Measurements from ENCODE around the gene SIRPG.
"Not testable (repeated sequence)": the region's sequence is repeated elsewhere in the genome, so short reads cannot be mapped to it uniquely, and the experiment has no call there.

The SIRPG gene

GRCh38 chr20:1618479-1618878 is 39.1 kb downstream of the SIRPG start:
- DNase-seq (ENCODE audit: extremely low read depth, low read depth), result no peak
- TF ChIP-seq CTCF (IDR thresholded peaks at IDR 0.05; ENCODE audit: low read depth, low read length, missing control alignments), result no peak
- no peak overlapping the region for H3K4me3 ChIP-seq (replicated peaks; ENCODE audit: low read depth, low read length)

- no peak for TF ChIP-seq CTCF (IDR thresholded peaks at IDR 0.05; ENCODE audit: low read depth, low read length, missing control alignments)
- DNase-seq (ENCODE audit: extremely low read depth, low read depth), result no peak
Measured at GRCh38 chr20:1616858-1617434, 40.6 kb downstream of the SIRPG start.

DNA sequence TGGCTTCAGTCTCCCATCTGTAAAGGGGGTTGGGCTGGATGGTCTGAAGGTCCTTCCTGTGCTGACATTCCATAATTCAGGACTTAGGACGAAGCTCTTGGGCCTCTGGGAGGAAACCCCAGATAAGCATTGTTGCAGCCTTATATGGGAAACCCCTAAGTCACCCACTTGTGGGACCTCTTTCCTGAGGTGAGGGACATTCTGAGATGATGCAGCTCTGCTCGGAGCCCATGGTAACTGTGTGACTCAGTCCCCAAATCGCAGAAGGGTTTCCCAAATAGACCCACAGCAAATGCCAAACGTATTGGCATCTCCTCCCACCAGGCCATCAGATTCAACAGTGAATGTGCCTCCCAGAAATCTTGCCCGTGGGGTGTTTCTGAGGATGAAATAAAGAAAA is 47.2 kb downstream of the SIRPG start:
- not testable (repeated sequence) for DNase-seq (ENCODE audit: extremely low read depth, low read depth); H3K4me3 ChIP-seq (replicated peaks; ENCODE audit: low read depth, low read length)

More at GRCh38 chr20:1616858-1617434, 40.6 kb downstream of the SIRPG start:
- H3K4me3 ChIP-seq (replicated peaks; ENCODE audit: low read depth, low read length), result no peak overlapping the region

DNA sequence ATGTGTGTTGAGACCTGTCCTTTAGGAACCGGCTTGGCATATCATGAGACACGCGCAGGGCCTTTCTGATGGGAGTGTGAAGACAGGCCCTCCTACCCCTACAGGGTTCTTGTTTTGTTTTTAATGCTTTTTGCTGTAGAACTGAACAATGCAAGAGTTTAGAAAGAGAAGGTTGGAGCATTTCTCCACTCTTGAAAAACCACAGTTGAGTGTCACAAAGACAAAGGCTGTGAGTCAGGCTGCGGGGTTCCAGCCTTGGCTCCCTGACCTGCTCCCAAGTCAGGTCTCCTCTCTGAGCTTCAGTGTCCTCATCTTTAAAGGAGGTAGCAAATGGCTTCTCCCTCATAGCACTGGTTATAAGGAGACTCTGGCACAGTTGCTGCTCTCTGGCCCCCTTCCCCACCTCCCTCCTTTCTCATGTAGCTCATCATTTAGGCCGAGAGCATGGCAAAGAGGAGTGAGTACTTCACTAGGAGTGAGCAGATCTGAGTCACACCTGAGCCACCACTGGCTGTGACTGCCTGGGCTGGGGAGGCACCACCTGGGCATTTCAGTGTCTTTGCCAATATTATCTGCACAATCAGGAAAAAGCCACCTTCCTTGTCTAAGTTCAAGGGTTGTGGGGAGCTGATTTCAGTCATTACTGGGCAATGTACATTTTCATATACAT is 48.8 kb downstream of the SIRPG start:
- not testable (repeated sequence) for H3K4me3 ChIP-seq (replicated peaks; ENCODE audit: low read depth, low read length); DNase-seq (ENCODE audit: extremely low read depth, low read depth)

DNA sequence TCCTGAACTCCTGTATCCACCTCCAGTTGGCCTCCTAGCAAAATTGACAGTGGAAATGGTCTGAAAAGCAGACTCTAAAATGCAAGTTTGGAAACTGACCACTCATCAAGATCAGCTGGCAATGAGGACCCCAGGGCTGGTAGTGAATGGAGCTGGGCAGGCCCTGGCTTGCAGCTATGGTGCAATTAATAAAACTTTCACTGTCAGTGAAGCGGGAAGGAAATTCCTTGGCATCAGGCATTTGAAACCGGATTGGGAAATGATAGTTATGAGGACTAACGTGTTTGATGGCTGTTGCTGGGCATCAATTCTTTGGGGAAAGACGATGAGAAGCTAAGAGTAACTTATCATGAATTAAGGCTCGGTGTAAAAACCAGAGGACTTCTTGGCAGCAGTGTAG is 56.8 kb downstream of the SIRPG start:
- H3K4me3 ChIP-seq (replicated peaks; ENCODE audit: low read depth, low read length), result no peak overlapping the region
- no peak for TF ChIP-seq CTCF (IDR thresholded peaks at IDR 0.05; ENCODE audit: low read depth, low read length, missing control alignments)
- no peak for DNase-seq (ENCODE audit: extremely low read depth, low read depth)

DNA sequence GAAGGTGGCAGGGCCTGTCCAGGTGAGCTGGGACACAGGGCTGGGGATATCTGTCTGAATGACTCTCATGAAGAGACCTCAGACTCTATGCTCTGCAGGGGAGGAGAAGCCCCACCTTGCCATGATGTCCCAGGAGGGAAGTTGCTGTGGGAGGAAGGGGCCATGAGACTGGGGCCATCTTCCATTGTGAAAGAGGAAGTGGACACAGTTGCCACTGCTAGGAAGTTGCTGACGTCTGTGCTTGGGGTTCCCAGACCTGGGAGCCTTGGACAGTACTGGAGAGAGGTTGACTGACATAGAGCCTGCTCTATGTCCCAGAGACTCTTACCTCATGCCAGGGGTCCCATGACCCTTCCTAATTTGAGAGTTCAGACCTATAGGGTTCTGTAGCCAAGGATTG is 62.2 kb downstream of the SIRPG start:
- DNase-seq (ENCODE audit: extremely low read depth, low read depth), result no peak
- H3K4me3 ChIP-seq (replicated peaks; ENCODE audit: low read depth, low read length), result no peak overlapping the region

DNA sequence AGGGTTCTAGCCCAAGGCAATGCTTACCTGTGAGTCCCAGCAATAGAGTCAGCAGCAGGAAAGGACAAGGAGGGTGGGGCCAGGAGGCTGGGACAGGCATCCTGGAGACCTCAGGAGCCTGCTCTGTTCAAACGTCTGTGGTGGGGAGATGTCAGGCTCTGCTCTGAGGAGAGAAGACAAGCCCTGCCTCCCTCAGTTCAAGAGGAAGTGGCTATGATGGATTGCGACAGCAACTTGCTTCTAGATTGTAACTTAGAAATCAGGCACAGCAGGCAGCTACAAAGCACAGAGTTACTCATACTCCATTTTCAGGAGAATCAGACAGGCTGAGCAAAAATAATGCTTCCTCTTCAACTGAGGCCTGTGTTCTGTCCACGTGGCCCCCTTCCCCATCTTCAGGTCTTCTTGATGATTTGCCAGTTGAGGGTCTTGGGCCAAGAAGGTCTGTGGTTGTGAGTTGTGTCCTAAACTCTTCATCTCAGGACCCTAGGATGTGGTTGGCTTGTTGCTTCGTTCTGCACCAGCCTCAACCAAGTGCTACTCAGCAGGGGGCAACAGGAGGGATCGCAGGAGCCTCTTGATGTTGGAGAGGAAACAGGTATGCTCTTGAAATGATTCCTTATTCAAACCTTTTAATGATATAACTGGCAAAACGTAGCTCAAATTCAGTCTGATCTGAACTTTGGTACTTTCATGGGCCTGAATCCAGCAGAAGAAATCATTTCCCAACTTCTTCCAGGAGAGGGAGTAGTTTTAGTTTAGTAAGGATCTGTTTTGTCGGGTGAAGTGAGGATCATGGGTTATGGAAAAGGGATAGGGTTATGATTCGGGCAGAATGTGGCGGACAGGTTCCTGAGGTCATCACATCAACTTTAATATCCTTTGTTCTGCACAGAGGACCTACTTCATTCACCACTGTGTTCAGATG is 68.8 kb downstream of the SIRPG start:
- DNase-seq (ENCODE audit: extremely low read depth, low read depth), result no peak
- TF ChIP-seq CTCF (IDR thresholded peaks at IDR 0.05; ENCODE audit: low read depth, low read length, missing control alignments), result no peak
- H3K4me3 ChIP-seq (replicated peaks; ENCODE audit: low read depth, low read length), result no peak overlapping the region

More for the DNA sequence above, 62.2 kb downstream of the SIRPG start:
- TF ChIP-seq CTCF (IDR thresholded peaks at IDR 0.05; ENCODE audit: low read depth, low read length, missing control alignments), result no peak

All from HFF-Myc (cell line).